Amniotic epithelial cell (primary cell): ENCODE measurements around the gene PXN.
"Not testable (repeated sequence)": the region's sequence is repeated elsewhere in the genome, so short reads cannot be mapped to it uniquely, and the experiment has no call there.

ENCODE experiments used
- DNase-seq: peaks from one replicate; pipeline ENCODE4 v3.0.0-alpha.2; 2010; ENCODE audit warnings: low read depth

PXN gene

DNA sequence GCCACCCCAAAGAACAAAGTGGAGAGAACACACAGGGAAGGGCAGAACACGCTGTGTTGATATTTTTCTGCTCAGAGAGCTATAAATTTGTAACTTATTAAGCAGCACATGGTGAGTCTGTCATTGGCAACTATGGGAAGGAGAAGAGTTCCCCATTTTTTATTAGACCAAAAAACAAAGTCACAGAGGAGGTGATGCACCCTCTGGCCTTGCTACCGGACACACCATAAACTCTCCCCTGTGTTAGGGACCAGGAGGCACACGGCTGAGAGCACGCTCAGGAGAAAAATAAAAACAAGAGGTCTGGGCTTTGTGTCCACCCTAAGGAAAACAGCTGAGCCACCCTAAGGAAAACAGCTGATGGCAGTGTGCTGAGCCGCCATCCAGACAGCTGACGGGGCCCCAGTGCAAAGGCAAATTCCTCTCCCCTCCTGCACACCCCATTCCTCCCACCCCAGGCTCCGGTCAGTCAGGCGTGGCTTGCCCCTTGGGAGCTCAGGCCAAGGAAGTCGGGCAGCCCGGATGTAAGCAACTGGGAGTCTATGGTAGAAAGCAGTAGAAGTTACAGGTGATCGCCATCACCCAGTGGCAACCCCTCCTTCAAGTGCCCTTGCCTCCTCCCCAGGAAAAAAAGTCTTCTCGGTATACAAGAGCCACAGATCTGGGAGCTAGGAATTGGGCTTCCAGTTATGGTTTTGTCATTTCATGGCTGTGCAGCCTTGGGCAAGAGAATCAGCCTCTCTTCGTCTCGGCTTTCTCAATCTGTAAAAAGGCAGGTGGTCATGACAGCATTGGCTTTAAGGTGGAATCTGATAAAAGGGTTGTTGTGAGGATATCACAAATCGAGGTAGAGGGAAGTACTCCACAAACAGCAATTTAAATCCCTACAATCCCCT, 2.4 kb downstream of the PXN start:
- no peak for DNase-seq

GRCh38 chr12:120261951-120262851, 3.3 kb downstream of the PXN start:
- DNase-seq: no peak

DNA sequence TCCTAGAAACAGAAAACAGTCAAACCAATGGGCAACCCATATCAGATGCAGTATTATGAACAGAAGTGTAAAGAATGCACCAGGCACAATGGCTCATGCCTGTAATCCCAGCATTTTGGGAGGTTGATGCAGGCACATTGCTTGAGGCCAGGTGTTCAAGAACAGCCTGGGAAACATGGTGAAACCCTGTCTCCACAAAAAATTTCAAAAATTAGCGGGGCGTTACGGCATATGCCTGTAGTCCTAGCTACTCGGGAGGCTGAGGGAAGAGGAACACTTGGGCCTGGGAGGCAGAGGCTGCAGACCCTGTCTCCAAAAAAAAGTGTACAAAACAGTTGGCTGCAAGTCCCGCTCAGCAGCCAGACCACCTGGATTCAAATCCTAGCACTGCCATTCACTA, 4.9 kb downstream of the PXN start:
- no peak for DNase-seq

- peak; percentile 89 for DNase-seq
These were observed 5.9 kb downstream of the PXN start for GRCh38 chr12:120259418-120260202.

- no peak for DNase-seq
These were observed 7.1 kb downstream of the PXN start for GRCh38 chr12:120258323-120258896.

- peak; percentile 80 for DNase-seq
These were observed 8.3 kb downstream of the PXN start for GRCh38 chr12:120257041-120257821.

- no peak for DNase-seq
These were observed 10.7 kb downstream of the PXN start for GRCh38 chr12:120254809-120255208.

- not testable (repeated sequence) for DNase-seq
These were observed 12.2 kb downstream of the PXN start for GRCh38 chr12:120253313-120253712.

DNA sequence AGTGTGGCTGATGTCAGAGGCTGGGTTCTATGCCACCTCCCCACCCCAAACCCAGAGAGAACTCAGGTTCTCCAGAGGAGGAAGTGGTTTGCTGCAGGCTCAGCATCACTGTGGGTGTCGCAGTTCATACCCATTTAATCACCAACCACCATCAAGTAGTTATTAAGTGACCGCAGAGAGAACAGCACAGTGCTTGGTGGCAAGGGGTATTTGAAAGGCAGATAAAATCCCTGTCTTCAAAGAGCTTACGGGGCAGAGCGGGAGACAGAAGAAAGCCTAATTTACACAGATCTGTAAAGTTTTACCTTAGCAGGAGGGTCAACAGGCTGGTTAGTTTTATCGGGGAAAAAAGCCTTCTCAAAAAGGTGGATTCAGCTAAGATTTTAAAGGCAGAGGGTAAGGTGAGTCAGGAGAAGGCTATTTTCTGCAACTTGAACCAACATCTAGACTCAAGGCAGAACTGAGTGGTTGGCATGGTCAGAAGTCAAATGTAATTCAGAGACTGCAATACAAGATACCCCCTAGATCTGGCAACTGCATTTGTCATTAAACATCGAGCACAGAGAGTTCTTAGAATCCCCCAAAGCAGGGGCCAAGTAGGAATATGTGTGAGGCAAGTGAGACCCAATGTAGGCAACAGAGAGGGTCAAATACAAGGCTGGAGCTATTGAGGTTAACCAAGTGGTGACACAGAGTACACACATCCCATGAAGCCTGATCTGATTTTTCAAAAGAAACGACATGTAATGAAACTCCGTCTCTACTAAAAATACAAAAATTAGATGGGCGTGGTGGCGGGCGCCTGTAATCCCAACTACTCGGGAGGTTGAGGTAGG, 13.2 kb downstream of the PXN start:
- DNase-seq: no peak

DNA sequence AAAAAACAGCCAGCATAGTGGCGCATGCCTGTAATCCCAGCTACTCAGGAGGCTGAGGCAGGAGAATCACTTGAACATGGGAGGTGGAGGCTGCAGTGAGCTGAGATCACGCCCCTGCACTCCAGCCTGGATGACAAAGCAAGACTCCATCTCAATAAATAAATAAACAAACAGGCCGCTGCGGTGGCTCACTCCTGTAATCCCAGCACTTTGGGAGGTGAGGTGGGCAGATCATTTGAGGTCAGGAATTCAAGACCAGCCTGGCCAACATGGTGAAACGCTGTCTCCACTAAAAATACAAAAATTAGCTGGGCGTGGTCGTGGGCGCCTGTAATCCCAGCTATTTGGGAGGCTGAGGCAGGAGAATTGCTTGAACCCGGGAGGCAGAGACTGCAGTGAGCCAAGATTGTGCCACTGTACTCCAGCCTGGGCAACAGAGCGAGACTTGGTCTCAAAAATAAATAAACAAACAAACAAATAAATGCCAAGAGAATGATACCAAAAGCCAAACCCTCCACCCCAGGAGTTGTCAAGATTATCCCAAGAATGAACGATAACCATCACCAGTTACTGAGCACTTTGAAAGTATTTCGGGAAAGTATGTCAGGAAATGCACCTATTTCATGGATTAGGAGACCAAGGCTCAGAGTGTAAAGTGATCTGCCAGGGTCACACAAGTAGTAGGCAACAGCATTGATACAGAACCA, 14.0 kb downstream of the PXN start:
- not testable (repeated sequence) for DNase-seq

DNA sequence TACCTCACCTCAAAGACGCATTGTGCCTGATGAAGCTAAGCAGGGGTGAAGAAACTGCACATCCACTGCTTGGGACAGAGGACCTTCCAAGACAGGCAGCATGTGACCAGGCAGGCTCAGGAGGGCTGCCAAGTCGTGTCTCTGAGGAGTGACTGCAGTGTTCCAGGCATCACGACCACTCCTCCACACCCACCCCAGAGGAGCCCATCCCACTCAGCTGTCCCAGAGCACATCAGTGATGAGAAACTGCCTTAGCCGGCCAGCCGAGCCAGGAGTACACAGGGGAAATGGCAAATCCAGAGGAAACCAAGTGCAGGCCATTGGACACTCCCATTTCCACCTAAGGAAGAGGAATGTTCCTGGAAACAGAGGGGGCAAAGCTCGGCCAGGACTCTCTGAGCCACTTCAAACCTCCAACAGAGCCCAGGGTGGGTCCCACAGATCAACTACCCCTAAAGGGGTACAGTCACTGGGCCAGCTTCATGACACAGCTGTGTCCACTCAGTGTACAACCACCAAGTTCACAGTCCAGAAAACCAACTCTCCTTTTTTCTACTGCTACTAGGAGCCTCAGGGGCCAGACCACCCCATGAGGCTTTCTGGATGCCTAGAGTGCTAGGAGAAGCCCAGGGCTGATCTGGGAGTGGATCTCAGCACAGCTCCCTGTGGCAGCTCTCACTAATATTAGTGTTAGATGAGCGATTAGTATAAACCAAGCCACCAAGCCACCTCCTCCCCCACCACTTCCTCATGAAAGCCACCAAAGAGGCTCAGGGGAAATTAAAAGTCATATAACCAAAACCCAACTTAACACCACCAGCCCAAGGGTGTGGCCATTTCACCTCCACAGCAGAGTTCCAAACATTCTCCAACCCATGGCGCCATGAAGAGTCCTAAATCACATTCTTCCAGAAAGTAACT, 15.4 kb downstream of the PXN start:
- no peak for DNase-seq

- DNase-seq: no peak
These were observed 16.2 kb downstream of the PXN start for GRCh38 chr12:120249266-120249874.

GRCh38 chr12:120247621-120248030, 17.9 kb downstream of the PXN start:
- DNase-seq: peak; percentile 88

GRCh38 chr12:120247183-120247582, 18.3 kb downstream of the PXN start:
- no peak for DNase-seq

- not testable (repeated sequence) for DNase-seq
These were observed 18.8 kb downstream of the PXN start for GRCh38 chr12:120246705-120247104.

- DNase-seq: no peak
These were observed 22.4 kb downstream of the PXN start for GRCh38 chr12:120242971-120243699.

DNA sequence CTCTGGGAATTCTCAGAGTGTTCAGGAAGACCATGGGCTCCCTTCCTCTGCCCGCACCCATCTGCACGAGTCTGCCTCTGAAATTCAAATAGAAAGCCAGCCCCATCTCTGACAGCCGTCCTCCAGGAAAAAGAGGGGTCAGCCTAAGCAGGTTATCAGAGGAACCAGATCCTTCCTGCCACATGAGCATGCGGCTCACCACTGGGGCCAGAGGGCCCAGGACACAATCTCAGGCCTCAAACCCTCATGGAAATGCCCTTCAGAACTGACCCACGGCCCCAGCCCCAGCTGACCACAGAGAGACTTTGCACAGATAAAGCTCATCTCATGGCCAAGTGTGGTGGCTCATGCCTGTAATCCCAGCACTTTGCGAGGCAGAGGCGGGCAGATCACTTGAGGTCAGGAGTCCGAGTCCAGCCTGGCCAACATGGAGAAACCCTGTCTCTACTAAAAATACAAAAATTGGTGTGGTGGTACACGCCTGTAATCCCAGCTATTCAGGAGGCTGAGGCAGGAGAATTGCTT, 23.2 kb downstream of the PXN start:
- no peak for DNase-seq
